Measurements from ENCODE around the gene KCTD13.
A peak's percentile ranks its signal among the peaks of the same experiment; 100 is the strongest.

Gene KCTD13

GRCh38 chr16:29862383-29862883 lies 63.6 kb downstream of the KCTD13 start:
- peaks cover under 1% of the 10 kb centered on the region for H3K27me3 Mint-ChIP-seq
- DNase-seq (ENCODE audit: low spot score in 2 of 2), result no peak
- peak overlapping the region; percentile 99 for H3K4me3 Mint-ChIP-seq
- no peaks in the 10 kb centered on the region for H3K9me3 Mint-ChIP-seq
- peaks cover 25% of the 10 kb centered on the region for H3K36me3 Mint-ChIP-seq (ENCODE audit: insufficient read depth)
- H3K27ac Mint-ChIP-seq (ENCODE audit: low read depth), result peak overlapping the region; percentile 88
- peaks cover 25% of the 10 kb centered on the region for H3K4me1 Mint-ChIP-seq
- no peak for ATAC-seq (replicated peaks; ENCODE audit: extremely low read depth, poor library complexity, severe bottlenecking)

- H3K9me3 Mint-ChIP-seq, result no peaks in the 10 kb centered on the region
- H3K4me1 Mint-ChIP-seq, result peaks cover 25% of the 10 kb centered on the region
- H3K36me3 Mint-ChIP-seq (ENCODE audit: insufficient read depth), result peaks cover 27% of the 10 kb centered on the region
- no peak overlapping the region for H3K4me3 Mint-ChIP-seq
- H3K27me3 Mint-ChIP-seq, result no peaks in the 10 kb centered on the region
- DNase-seq (ENCODE audit: low spot score in 2 of 2), result no peak
- H3K27ac Mint-ChIP-seq (ENCODE audit: low read depth), result no peak overlapping the region
- ATAC-seq (replicated peaks; ENCODE audit: extremely low read depth, poor library complexity, severe bottlenecking), result no peak
Observed at GRCh38 chr16:29860218-29860617, 65.8 kb downstream of the KCTD13 start.

- no peak for DNase-seq (ENCODE audit: low spot score in 2 of 2)
- Mint-ChIP-seq H3K27ac (ENCODE audit: low read depth) (peak overlapping the region; percentile 53), H3K4me3 (no peak overlapping the region), H3K27me3 (no peaks in the 10 kb centered on the region), H3K9me3 (no peaks in the 10 kb centered on the region), H3K4me1 (peaks cover 25% of the 10 kb centered on the region), H3K36me3 (ENCODE audit: insufficient read depth) (peaks cover 27% of the 10 kb centered on the region)
- ATAC-seq (replicated peaks; ENCODE audit: extremely low read depth, poor library complexity, severe bottlenecking), result no peak
Observed at GRCh38 chr16:29858974-29859373, 67.1 kb downstream of the KCTD13 start.

GRCh38 chr16:29858149-29858849 lies 67.7 kb downstream of the KCTD13 start:
- DNase-seq (ENCODE audit: low spot score in 2 of 2) (no peak), ATAC-seq (replicated peaks; ENCODE audit: extremely low read depth, poor library complexity, severe bottlenecking) (no peak)
- no peak overlapping the region for H3K4me3 Mint-ChIP-seq
- H3K27me3 Mint-ChIP-seq, result no peaks in the 10 kb centered on the region
- H3K27ac Mint-ChIP-seq (ENCODE audit: low read depth), result peak overlapping the region; percentile 53
- peaks cover 27% of the 10 kb centered on the region for H3K36me3 Mint-ChIP-seq (ENCODE audit: insufficient read depth)
- H3K4me1 Mint-ChIP-seq, result peaks cover 21% of the 10 kb centered on the region
- H3K9me3 Mint-ChIP-seq, result no peaks in the 10 kb centered on the region

GRCh38 chr16:29857133-29857760 lies 68.8 kb downstream of the KCTD13 start:
- H3K9me3 Mint-ChIP-seq, result no peaks in the 10 kb centered on the region
- ATAC-seq (replicated peaks; ENCODE audit: extremely low read depth, poor library complexity, severe bottlenecking), result no peak
- DNase-seq (ENCODE audit: low spot score in 2 of 2), result no peak
- no peaks in the 10 kb centered on the region for H3K27me3 Mint-ChIP-seq
- peaks cover 24% of the 10 kb centered on the region for H3K36me3 Mint-ChIP-seq (ENCODE audit: insufficient read depth)
- peaks cover 13% of the 10 kb centered on the region for H3K4me1 Mint-ChIP-seq
- no peak overlapping the region for H3K27ac Mint-ChIP-seq (ENCODE audit: low read depth)
- no peak overlapping the region for H3K4me3 Mint-ChIP-seq
